SIG-M5 treated with dmso at 0.1 percent for 504 hours (cell line): Measurements from ENCODE around the gene CRLF1.

Experiments
- DNase-seq: peaks from one replicate; lab custom pipeline; 2025; ENCODE audit not compliant: unreplicated experiment; lab: John Stamatoyannopoulos, UW

CRLF1 gene

DNA sequence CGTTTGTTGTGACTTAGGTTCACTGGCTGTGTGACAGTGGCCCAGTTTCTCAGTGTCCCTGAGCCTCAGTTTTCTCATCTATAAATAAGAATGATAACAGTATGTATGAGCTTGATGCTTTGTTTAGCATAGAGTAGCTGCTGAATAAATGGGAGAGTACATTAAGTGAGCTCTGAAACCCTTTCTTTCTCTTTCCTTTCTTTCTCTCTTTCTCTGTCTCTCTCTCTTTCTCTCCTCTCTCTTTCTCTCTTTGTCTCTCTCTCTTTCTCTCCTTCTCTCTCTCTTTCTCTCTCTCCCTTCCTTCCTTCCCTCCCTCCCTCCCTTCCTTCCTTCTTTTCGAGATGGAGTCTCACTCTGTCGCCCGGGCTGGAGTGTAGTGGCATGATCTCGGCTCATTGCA lies 46.9 kb downstream of the CRLF1 start:
- no peak for DNase-seq

DNA sequence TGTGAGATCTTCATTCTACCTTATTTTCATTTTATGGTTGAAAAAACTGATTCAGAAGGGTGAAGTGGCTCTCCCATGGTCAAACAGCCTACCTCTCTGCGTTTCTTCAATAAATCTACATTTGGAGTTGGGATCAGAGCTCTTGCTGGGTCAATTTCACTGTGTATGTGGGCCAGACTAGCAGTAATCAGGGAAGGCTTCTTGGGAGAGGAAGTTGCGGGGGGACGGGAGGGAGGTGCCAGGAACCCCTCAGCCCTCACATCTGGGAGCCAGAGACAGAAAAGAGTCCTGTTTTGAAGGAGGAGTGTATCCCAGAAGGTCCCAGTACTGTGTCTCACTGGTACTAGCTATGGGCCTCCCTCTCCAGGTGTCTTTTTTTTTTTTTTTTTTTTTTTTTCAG lies 48.0 kb downstream of the CRLF1 start:
- DNase-seq = no peak

DNA sequence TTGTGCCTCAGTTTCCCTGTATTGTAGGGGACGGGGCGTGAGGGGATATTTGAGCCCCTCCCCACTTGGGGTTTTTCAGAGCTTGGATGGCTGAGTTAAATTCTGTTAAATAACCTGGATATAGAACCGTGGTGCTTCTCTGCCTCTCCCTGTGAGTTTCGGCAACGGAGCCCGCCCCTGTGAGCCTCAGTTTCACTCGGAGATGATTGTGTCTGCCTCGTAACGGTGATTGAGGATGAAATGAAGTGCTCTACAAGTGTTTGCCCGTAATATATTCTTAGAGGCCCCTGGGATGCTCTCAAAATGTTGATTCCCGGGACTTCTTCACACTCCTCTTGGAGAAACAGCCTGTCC lies 48.4 kb downstream of the CRLF1 start:
- DNase-seq = no peak

DNA sequence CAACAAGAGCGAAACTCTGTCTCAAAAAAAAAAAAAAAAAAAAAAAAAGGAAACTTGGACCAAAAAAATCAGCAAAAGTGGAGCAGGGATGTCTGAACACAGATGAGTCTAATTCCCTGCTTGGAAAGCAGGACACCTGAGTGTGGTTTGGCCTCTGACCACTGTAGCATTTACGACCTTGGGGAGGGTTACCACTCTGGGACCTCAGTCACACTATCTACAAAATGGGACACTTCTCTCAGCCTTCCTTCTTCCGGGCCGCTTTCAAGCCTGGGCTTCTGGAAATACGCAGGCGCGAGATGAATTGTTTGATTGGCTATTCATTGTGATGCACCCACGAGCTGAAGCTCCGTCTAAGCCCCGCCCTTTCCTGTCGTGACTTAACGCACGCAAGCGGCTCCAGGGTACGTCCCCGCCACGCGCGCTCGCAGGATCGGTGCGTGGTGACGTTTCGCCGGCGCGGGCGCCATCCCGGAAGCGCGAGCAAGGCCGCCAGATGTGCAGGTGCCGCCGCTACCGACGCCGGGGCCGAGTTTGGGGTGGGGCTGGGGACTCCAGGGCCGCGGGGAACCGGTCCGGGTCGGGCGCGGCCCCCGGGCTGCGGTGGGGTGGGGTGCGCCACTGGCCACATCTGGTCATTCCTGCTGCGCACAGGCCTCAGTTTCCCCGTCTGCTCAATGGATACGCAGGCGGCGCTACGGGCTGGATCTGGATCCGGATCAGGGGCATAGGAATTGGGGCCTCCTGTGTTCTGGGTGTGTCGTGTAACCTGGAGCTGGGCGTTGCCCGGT lies 49.0 kb downstream of the CRLF1 start, which contains the start of gene KXD1:
TSS of gene KXD1 (plus strand) at position 460 of the 791 bp plus-strand sequence. CDS start 4,187 bp downstream, outside the sequence.
- DNase-seq = peak; percentile 98

DNA sequence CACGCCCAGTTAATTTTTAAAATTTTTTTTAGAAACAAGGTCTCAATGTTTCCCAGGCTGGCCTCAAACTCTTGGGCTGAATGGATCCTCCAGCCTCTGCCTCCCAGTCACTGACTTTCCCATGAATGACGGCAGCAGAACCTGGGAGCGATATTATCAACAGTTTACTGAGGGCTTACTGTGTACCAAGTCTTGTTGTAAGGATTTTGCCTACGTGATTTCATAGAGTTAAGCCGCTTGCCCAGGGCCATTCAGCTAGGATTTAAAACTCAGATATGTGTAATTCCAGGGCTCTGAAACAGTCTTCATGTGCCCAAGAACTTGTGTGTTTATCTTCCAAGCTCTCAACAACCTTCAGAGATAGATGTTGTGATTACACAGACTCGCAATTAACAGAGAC lies 55.0 kb downstream of the CRLF1 start:
- DNase-seq = no peak

DNA sequence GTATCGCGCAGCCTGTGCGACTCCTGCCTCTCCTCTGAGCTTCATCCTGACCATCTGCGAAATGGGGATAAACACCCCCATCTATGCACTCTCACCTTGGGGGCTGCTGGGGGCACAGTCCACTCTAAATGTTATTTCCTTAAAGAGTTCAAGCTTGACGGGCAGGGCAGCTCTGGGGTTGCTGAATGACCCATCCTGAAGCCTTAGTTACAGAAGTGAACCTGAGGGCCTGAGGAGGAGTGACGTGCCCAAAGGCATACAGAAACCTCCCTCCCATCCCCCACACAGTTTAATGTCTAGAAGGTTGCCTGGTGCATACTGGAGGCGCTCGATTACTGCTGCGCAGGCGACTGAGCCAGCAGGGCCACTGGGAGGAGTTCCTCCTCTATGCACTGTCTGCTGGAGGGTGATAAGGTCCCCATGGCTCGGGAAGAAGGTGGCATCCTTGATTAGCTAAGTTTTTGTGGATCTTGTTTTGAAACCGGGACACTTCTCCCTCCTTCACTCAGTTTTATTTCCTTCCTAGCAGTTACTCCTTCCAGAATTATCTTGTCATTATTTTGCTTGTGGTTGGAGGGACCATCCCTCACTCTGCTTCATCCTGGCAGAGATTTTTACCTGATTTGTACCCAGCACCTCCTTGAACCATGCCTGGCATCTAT lies 62.7 kb downstream of the CRLF1 start:
- peak; percentile 91 for DNase-seq
